Glutamatergic neuron (in vitro differentiated cells): ENCODE data around the gene RAP1GAP2. TPM values are rescaled to one million over a fixed set of nuclear protein-coding genes. Genes with fewer than 3 reads are reported as not detected.

Experiments used
- DNase-seq: peaks from one replicate; pipeline ENCODE4 v3.0.0; 2022
- H3K27ac Mint-ChIP-seq: one replicate; pipeline ENCODE4 v1.8.0; 2020; ENCODE audit warnings: mild to moderate bottlenecking, mixed read lengths, inconsistent platforms; ENCODE audit not compliant: unreplicated experiment
- H3K27me3 Mint-ChIP-seq: one replicate; pipeline ENCODE4 v1.8.0; 2020; ENCODE audit warnings: mild to moderate bottlenecking, moderate library complexity, mixed read lengths, inconsistent platforms; ENCODE audit not compliant: unreplicated experiment
- H3K36me3 Mint-ChIP-seq: one replicate; pipeline ENCODE4 v1.8.0; 2020; ENCODE audit warnings: mild to moderate bottlenecking, mixed read lengths, inconsistent platforms; ENCODE audit not compliant: unreplicated experiment
- H3K4me1 Mint-ChIP-seq: one replicate; pipeline ENCODE4 v1.8.0; 2020; ENCODE audit warnings: mild to moderate bottlenecking, low read depth, mixed read lengths, inconsistent platforms; ENCODE audit not compliant: unreplicated experiment
- H3K4me3 Mint-ChIP-seq: one replicate; pipeline ENCODE4 v1.8.0; 2020; ENCODE audit warnings: mild to moderate bottlenecking, mixed read lengths, inconsistent platforms; ENCODE audit not compliant: unreplicated experiment
- H3K9me3 Mint-ChIP-seq: one replicate; pipeline ENCODE4 v1.8.0; 2020; ENCODE audit warnings: mild to moderate bottlenecking, moderate library complexity, mixed read lengths, inconsistent platforms; ENCODE audit not compliant: unreplicated experiment
- total RNA-seq: library from RNA; stranded (reverse); fragmentation: NEBNext Ultra II Directional; extraction: Animal tissue kit (Norgen Biotek cat#: 25700); gene quantifications from one replicate; pipeline ENCODE4 v1.2.1, GENCODE V29; 2021; ENCODE audit not compliant: unreplicated experiment
- TF ChIP-seq, protein P1 (sequence below): fragments of 200-600 bp; sonication (generic); IDR thresholded peaks from one replicate; pipeline ENCODE4 v1.5.0; 2021; ENCODE audit not compliant: partially characterized antibody, unreplicated experiment

RAP1GAP2 gene
- total RNA-seq, 1 donor from 2014 or later: 86.0 TPM

DNA sequence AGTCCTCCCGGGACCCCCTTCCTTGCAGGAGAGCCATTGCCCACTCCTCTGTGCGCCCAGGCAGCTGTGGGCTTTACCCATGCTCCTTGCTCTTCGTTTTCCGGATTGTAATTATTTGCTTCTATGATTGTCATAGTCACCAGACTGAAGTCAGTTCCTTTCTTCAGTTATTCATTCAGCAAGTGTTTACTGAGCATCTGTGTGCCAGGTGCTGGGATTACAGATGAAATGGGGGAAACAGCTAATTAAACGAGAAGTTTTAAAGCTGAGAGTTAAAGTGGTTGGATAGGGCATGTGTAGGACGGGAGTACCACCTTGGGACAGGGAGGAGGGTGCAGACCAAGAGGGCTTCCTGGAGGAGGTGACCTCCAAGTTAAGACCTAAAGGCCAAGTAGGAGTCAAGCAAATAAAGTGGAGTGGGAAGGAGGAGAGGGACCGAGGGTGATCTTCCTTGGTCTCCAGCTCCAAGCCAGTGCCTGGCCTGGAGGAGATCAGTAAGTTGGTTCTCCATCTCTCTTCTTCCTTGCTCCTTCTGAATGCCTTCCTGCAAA, 140.6 kb downstream of the RAP1GAP2 start:
- no peak overlapping the region for H3K4me3 Mint-ChIP-seq
- no peak for DNase-seq
- no peak overlapping the region for H3K27ac Mint-ChIP-seq

DNA sequence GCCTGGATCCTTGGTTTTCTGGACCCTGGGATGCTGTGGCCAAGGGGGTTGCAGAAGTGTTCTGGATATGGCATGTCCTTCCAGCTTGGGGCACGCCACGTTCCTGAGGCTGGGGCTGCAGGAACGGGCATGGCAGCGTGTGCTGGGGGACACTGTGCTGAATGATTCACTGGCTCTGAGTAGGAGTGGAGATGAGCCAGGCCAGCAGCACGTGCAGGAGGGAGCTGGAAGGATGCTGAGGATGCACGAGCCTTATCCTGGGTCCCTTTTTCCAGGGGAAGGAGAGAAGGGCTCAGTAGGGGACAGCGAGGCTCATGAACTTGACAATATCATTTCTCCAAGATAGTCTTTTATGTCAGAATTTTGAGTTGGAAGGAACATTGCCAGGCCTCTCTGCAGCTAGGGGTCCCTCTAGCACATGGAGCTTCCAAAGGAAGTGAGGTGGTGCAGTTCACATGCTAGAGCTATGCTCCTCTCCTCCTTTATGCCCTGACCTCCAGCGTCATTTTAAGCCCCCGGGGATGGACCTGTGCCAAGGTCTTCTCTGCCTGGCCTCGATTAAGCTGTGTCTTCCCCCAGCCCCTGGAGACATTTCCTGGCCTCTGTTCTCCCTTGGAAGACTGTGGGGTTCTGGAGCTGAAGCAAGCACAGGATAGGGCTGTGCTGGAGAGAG, 141.2 kb downstream of the RAP1GAP2 start:
- H3K4me1 Mint-ChIP-seq: peaks cover 37% of the 10 kb centered on the region
- peak overlapping the region; percentile 12 for H3K27ac Mint-ChIP-seq
- H3K36me3 Mint-ChIP-seq: no peaks in the 10 kb centered on the region

More for the DNA sequence above, 140.6 kb downstream of the RAP1GAP2 start:
- H3K36me3 Mint-ChIP-seq: no peaks in the 10 kb centered on the region
- peaks cover 4% of the 10 kb centered on the region for H3K9me3 Mint-ChIP-seq
- peaks cover 41% of the 10 kb centered on the region for H3K4me1 Mint-ChIP-seq
- TF ChIP-seq, protein P1, sequence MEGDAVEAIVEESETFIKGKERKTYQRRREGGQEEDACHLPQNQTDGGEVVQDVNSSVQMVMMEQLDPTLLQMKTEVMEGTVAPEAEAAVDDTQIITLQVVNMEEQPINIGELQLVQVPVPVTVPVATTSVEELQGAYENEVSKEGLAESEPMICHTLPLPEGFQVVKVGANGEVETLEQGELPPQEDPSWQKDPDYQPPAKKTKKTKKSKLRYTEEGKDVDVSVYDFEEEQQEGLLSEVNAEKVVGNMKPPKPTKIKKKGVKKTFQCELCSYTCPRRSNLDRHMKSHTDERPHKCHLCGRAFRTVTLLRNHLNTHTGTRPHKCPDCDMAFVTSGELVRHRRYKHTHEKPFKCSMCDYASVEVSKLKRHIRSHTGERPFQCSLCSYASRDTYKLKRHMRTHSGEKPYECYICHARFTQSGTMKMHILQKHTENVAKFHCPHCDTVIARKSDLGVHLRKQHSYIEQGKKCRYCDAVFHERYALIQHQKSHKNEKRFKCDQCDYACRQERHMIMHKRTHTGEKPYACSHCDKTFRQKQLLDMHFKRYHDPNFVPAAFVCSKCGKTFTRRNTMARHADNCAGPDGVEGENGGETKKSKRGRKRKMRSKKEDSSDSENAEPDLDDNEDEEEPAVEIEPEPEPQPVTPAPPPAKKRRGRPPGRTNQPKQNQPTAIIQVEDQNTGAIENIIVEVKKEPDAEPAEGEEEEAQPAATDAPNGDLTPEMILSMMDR: no peak
- peaks cover 2% of the 10 kb centered on the region for H3K27me3 Mint-ChIP-seq

DNA sequence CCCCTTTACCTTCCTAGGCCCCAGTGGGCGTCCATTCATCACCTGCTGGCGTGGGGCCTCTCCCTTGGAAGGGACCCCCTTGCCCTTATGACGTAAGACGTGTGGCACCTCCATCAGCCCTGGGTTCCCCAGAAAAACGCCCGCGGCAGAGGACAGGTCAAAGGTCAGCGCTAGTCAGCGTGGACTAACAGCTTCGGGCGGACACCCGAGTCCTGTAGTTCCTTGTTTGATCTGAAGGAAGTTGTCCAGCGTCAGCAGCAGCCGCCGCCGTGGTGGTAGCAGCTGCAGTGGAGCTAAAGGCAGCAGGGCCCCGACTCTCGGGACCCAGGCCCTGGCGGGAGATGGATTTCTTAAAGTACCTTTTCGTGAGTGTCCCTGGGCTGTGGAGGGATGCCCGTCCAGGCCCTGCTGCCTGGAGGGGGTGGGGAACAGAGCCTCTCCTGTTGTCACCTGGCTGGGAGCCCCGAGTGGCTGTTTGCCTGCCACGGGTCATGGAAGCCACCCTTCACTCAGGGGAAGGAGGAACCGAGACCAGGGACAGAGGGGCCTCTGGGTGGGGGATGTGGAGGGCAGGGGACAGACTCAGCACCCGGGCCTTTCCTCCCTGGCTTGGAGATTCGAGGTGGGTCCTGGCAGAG, 143.6 kb downstream of the RAP1GAP2 start:
- H3K4me3 Mint-ChIP-seq: no peak overlapping the region
- TF ChIP-seq, protein P1: no peak
- H3K36me3 Mint-ChIP-seq: no peaks in the 10 kb centered on the region
- peaks cover 6% of the 10 kb centered on the region for H3K27me3 Mint-ChIP-seq
- H3K9me3 Mint-ChIP-seq: peaks cover 1% of the 10 kb centered on the region
- H3K27ac Mint-ChIP-seq: peak overlapping the region; percentile 35
- no peak for DNase-seq
- H3K4me1 Mint-ChIP-seq: peaks cover 29% of the 10 kb centered on the region

More for the DNA sequence above, 141.2 kb downstream of the RAP1GAP2 start:
- Mint-ChIP-seq H3K4me3 (no peak overlapping the region), H3K9me3 (peaks cover 1% of the 10 kb centered on the region), H3K27me3 (peaks cover 6% of the 10 kb centered on the region)
- DNase-seq: no peak
- TF ChIP-seq, protein P1: no peak

DNA sequence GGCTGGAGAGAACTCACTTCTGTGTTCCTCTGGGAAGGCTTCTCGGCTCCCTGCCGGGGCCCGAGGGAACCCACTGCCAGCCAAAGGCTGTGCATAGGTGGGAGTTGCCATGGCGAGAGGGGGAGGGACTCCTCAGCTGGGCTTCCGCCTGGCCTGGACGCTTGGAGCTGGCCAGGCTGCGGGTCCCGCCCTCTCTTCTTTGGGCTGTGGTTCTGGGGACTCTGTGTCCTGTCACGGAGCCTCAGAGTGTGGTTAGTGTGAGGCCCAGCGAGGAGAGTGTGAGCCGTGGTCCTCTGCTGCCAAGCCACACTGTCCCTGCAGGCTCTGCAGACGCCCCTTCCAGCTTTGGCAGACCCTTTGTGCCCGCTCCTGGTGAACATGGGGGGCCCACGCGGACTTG, 144.1 kb downstream of the RAP1GAP2 start:
- H3K9me3 Mint-ChIP-seq: peaks cover 1% of the 10 kb centered on the region
- TF ChIP-seq, protein P1: no peak
- no peaks in the 10 kb centered on the region for H3K36me3 Mint-ChIP-seq
- peaks cover 28% of the 10 kb centered on the region for H3K4me1 Mint-ChIP-seq
- no peak overlapping the region for H3K4me3 Mint-ChIP-seq
- DNase-seq: no peak
- peaks cover 6% of the 10 kb centered on the region for H3K27me3 Mint-ChIP-seq
- H3K27ac Mint-ChIP-seq: no peak overlapping the region

DNA sequence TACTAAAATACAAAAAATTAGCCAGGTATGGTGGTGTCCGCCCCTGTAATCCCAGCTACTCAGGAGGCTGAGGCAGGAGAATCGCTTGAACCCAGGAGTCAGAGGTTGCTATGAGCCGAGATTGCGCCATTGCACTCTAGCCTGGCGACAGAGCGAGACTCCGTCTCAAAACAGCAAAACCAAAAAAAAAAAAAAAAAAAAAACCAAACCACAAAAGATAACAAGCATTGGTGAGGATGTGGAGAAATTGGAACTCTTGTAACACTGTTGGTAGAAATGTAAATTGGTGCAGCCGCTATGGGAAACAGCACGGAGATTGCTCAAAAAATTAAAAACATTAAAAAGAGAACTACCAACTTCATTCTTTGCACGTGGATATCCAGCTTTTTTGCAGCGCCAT, 147.7 kb downstream of the RAP1GAP2 start:
- no peak overlapping the region for H3K27ac Mint-ChIP-seq

More for the DNA sequence above, 147.7 kb downstream of the RAP1GAP2 start:
- Mint-ChIP-seq H3K9me3 (peaks cover 4% of the 10 kb centered on the region), H3K27me3 (peaks cover 8% of the 10 kb centered on the region), H3K4me3 (no peak overlapping the region), H3K4me1 (peaks cover 18% of the 10 kb centered on the region), H3K36me3 (no peaks in the 10 kb centered on the region)
- DNase-seq: no peak
- TF ChIP-seq, protein P1: no peak
